ENCODE data around the gene APBB3. TPM values are rescaled to one million over a fixed set of nuclear protein-coding genes. Genes with fewer than 3 reads are reported as not detected.

The APBB3 gene
- total and polyA plus RNA-seq, 9 of the 15 experiments (the other 6 are each of a cell fraction or from before 2014, with no cell fraction given), result 0.17 to 24.3 (median 9.5) TPM

- TF ChIP-seq TBP (optimal IDR thresholded peaks at IDR 0.05; ENCODE audit: low read depth, low read length), result peak; percentile 78
- peak; percentile 78 for TF ChIP-seq ZNF740 (CRISPR knock-in tag; IDR thresholded peaks at IDR 0.05)
- no peak for TF ChIP-seq ZNF740 (tag; IDR thresholded peaks at IDR 0.05)
- 0 out of 2 replicates have a peak, but pooled peaks have one; percentile 14 for TF ChIP-seq ZNF76 (CRISPR knock-in tag; IDR thresholded peaks at IDR 0.05; ENCODE audit: borderline replicate concordance)
- 0 out of 2 replicates have a peak, but pooled peaks have one; percentile 38 for TF ChIP-seq AFF4 (CRISPR knock-in tag; IDR thresholded peaks at IDR 0.05)
- TF ChIP-seq ZBTB40 (IDR thresholded peaks at IDR 0.05), result peak; percentile 95
- TF ChIP-seq ZBTB40 (CRISPR knock-in tag; IDR thresholded peaks at IDR 0.05), result no peak
- TF ChIP-seq HNRNPLL (IDR thresholded peaks at IDR 0.05; ENCODE audit: low read depth, low read length, poor library complexity, severe bottlenecking), result peak; percentile 63
- TF ChIP-seq ESRRA (IDR thresholded peaks at IDR 0.05; ENCODE audit: borderline replicate concordance, low read depth), result peak; percentile 11; the same call in 1 of the 2 replicates
- TF ChIP-seq FOXJ2 (tag; IDR thresholded peaks at IDR 0.05), result no peak
- no peak; the same call in 1 of the 2 replicates for TF ChIP-seq BRD4 (IDR thresholded peaks at IDR 0.05)
- TF ChIP-seq POLR2H (tag; IDR thresholded peaks at IDR 0.05; ENCODE audit: low read depth), result peak; percentile 88
- no peak; the same call in 1 of the 2 replicates for TF ChIP-seq ZNF143 (CRISPR knock-in tag; IDR thresholded peaks at IDR 0.05)
These were observed 7.1 kb downstream of the APBB3 start, which contains the start of gene SRA1 (continued) for GRCh38 chr5:140557136-140557805.

All from K562 (cell line).